Endothelial cell of umbilical vein (primary cell): ENCODE results near the gene NGRN. TPM values are rescaled to one million over a fixed set of nuclear protein-coding genes. Genes with fewer than 3 reads are reported as not detected.

Experiments used
- BruUV-seq: library from RNA; stranded (reverse); fragments of 400-500 nt; replicated peaks from 2 replicates; lab custom pipeline; 2021; lab: Mats Ljungman, UMichigan
- CTCF ChIA-PET: fragments of 300-600, 350-600 bp; sonication (Branson Sonifier 250); formaldehyde crosslinking; loops from one replicate; lab custom pipeline; 2021; ENCODE audit warnings: antibody characterized with exemption, inconsistent platforms; lab: Charles Lee
- POLR2A ChIA-PET: fragments of 300-600, 350-600 bp; sonication (Branson Sonifier 250); formaldehyde crosslinking; loops from one replicate; lab custom pipeline; 2021; ENCODE audit warnings: antibody characterized with exemption, inconsistent platforms; lab: Charles Lee
- DNase-seq: peaks from one replicate; pipeline ENCODE4 v3.0.0-alpha.2; 2011; ENCODE audit warnings: low read depth, low spot score
- FAIRE-seq: peaks from 2 replicates; lab custom pipeline; 2011; peaks lifted over from hg19 to GRCh38; lab: Jason Lieb, UNC
- H2AFZ ChIP-seq: 2 replicates; pipeline ENCODE4 v1.6.0; 2012; ENCODE audit warnings: low read depth, low read length, control low read depth, inconsistent platforms
- H3K27ac ChIP-seq: 2 replicates; pipeline ENCODE4 v1.5.1; 2011; ENCODE audit warnings: low read depth, mild to moderate bottlenecking, control low read depth, low read length, moderate library complexity; ENCODE audit not compliant: insufficient read depth
- H3K27me3 ChIP-seq, 2 experiments: 2 replicates each; pipeline versions ENCODE4 v1.6.0 to v1.6.1; 2011; ENCODE audit warnings: low read length in 2 of 2, mixed read lengths in 1 of 2; ENCODE audit not compliant: control insufficient read depth in 2 of 2, insufficient read depth in 2 of 2
- H3K36me3 ChIP-seq, 2 experiments: 2 replicates in 1 of 2; 3 replicates in 1 of 2; pipeline ENCODE4 v1.5.1; 2011; ENCODE audit warnings: low read length in 2 of 2, mild to moderate bottlenecking in 1 of 2, moderate library complexity in 1 of 2; ENCODE audit not compliant: control insufficient read depth in 2 of 2, insufficient read depth in 2 of 2; ENCODE audit errors: extremely low read depth in 1 of 2
- H3K4me1 ChIP-seq: 3 replicates; pipeline ENCODE4 v1.5.1; 2011; ENCODE audit warnings: mild to moderate bottlenecking, low read length; ENCODE audit not compliant: control insufficient read depth, insufficient read depth; ENCODE audit errors: extremely low read depth
- H3K4me2 ChIP-seq: 2 replicates; pipeline ENCODE4 v1.6.1; 2011; ENCODE audit warnings: low read length, control low read depth, mixed read lengths; ENCODE audit not compliant: insufficient read depth
- H3K4me3 ChIP-seq, 3 experiments: fragments of 200-600 bp in 1 of 3; sonication (generic), shearing (Covaris generic) in 1 of 3; replicated peaks in 1 of 3; 2 replicates each; pipeline ENCODE4 v1.5.1; 2011 to 2016; ENCODE audit warnings: control low read depth in 3 of 3, low read length in 3 of 3, mild to moderate bottlenecking in 2 of 3, inconsistent platforms in 1 of 3, low read depth in 1 of 3, moderate library complexity in 1 of 3; ENCODE audit not compliant: insufficient read depth in 1 of 3
- H3K79me2 ChIP-seq: 2 replicates; pipeline ENCODE4 v1.6.0; 2012; ENCODE audit warnings: low read length, inconsistent platforms; ENCODE audit not compliant: control insufficient read depth, insufficient read depth
- H3K9ac ChIP-seq: replicated peaks from 2 replicates; pipeline ENCODE3; 2011; ENCODE audit warnings: low read length, control low read depth; ENCODE audit not compliant: insufficient read depth; ENCODE audit errors: extremely low read depth
- H3K9me1 ChIP-seq: replicated peaks from 3 replicates; pipeline ENCODE4 v1.6.0; 2011; ENCODE audit warnings: mild to moderate bottlenecking, low read length; ENCODE audit not compliant: control insufficient read depth, insufficient read depth; ENCODE audit errors: extremely low read depth
- H3K9me3 ChIP-seq: replicated peaks from 2 replicates; pipeline ENCODE4 v1.5.1; 2012; ENCODE audit warnings: low read length, inconsistent platforms; ENCODE audit not compliant: control insufficient read depth, insufficient read depth
- H4K20me1 ChIP-seq: replicated peaks from 2 replicates; pipeline ENCODE3; 2011; ENCODE audit warnings: mild to moderate bottlenecking, low read length; ENCODE audit not compliant: control insufficient read depth, insufficient read depth; ENCODE audit errors: extremely low read depth
- EZH2 ChIP-seq: IDR thresholded peaks from 2 replicates; pipeline ENCODE4 v1.6.1; 2012; ENCODE audit warnings: borderline replicate concordance, low read depth, mild to moderate bottlenecking, moderate library complexity, low read length, inconsistent platforms; ENCODE audit not compliant: severe bottlenecking
- FOS ChIP-seq: IDR thresholded peaks from 2 replicates; pipeline ENCODE4 v1.6.1; 2011; ENCODE audit warnings: mild to moderate bottlenecking, low read length, moderate library complexity, borderline replicate concordance; ENCODE audit not compliant: insufficient read depth
- GATA2 ChIP-seq: IDR thresholded peaks from 2 replicates; pipeline ENCODE4 v1.7.0; 2011; ENCODE audit warnings: low read depth, mild to moderate bottlenecking, moderate library complexity, mixed read lengths, low read length; ENCODE audit not compliant: insufficient read length, insufficient read depth
- JUN ChIP-seq: IDR thresholded peaks from 2 replicates; pipeline ENCODE4 v1.6.1; 2011; ENCODE audit warnings: borderline replicate concordance, low read depth; ENCODE audit not compliant: insufficient read length, insufficient read depth
- MYC ChIP-seq: IDR thresholded peaks from one replicate; pipeline ENCODE4 v1.6.1; 2011; ENCODE audit warnings: mild to moderate bottlenecking, low read depth, low read length
- POLR2A ChIP-seq: IDR thresholded peaks from 2 replicates; pipeline ENCODE4 v1.6.1; 2012; ENCODE audit warnings: low read depth, mild to moderate bottlenecking, control low read depth, low read length
- POLR2AphosphoS5 ChIP-seq: IDR thresholded peaks from 2 replicates; pipeline ENCODE4 v1.6.1; 2012; ENCODE audit warnings: low read depth, mild to moderate bottlenecking, control low read depth, low read length, moderate library complexity; ENCODE audit not compliant: insufficient read depth
- dilution Hi-C: fragments of 300-500 bp; cut with MboI; formaldehyde crosslinking; loops from one replicate; pipeline ENCODE4 v1.15.0; 2019; ENCODE audit warnings: low sequenced_read_pairs; ENCODE audit not compliant: extremely low pct_ligation_motif_present
- intact Hi-C: fragments of 100-400 bp; cut with micrococcal nuclease; formaldehyde crosslinking; loops from one replicate; pipeline ENCODE4 v1.10.0; 2022
- polyA plus RNA-seq, 4 experiments: library from polyadenylated mRNA; depleted of rRNA in 3 of 4; stranded (reverse) in 3 of 4; unstranded in 1 of 4; fragments of >200 nt; gene quantifications; 2 replicates each; pipeline versions ENCODE4 v1.2.1 to v1.2.3, GENCODE V29; 2011 to 2012; ENCODE audit warnings: missing spikeins in 1 of 4
- total RNA-seq: library from RNA; stranded (reverse); gene quantifications from 2 replicates; pipeline ENCODE4 v1.2.3, GENCODE V29; 2021
- TF ChIP-seq, protein P1 (sequence below), 2 donors: IDR thresholded peaks; 1 replicate in 1 of 2; 2 replicates in 1 of 2; pipeline ENCODE4 v1.5.1; 2011; ENCODE audit warnings: low read length in 2 of 2, mild to moderate bottlenecking in 2 of 2, moderate library complexity in 2 of 2, control low read depth in 1 of 2, inconsistent platforms in 1 of 2, low read depth in 1 of 2; ENCODE audit not compliant: insufficient read depth in 1 of 2; ENCODE audit errors: extremely low read depth in 1 of 2
- TF ChIP-seq, protein P2 (sequence below): IDR thresholded peaks from 2 replicates; pipeline ENCODE4 v1.6.1; 2011; ENCODE audit not compliant: insufficient read depth, insufficient read length

NGRN gene
- total and polyA plus RNA-seq, 2 donors (not counting 3 experiments of a cell fraction or from before 2014, with no cell fraction given): 28.9 to 56.5 TPM

GRCh38 chr15:90300988-90301706, 35.7 kb downstream of the NGRN start:
- DNase-seq: peak; percentile 32
- CTCF ChIA-PET: interaction anchor here (0.6 to 2.4 kb wide), 30 partner anchors 8 to 626 kb away, joined by 3 to 13 read pairs (median 3); partner anchors contain the start of genes CIB1, GDPGP1, NGRN and TTLL13
- Histone ChIP-seq H3K79me2 (no peaks in the 10 kb centered on the region), H3K27ac (no peak overlapping the region), H4K20me1 (no peaks in the 10 kb centered on the region), H3K36me3 (no peaks in the 10 kb centered on the region), H3K9me1 (no peaks in the 10 kb centered on the region), H3K9me3 (no peaks in the 10 kb centered on the region), H3K27me3 (no peaks in the 10 kb centered on the region), H3K9ac (no peak overlapping the region), H3K4me2 (no peak overlapping the region), H3K4me1 (no peaks in the 10 kb centered on the region), H2AFZ (peak overlapping the region; percentile 68), H3K4me3 (no peak overlapping the region)
- POLR2A ChIA-PET: no interaction called here
- TF ChIP-seq, protein P1, sequence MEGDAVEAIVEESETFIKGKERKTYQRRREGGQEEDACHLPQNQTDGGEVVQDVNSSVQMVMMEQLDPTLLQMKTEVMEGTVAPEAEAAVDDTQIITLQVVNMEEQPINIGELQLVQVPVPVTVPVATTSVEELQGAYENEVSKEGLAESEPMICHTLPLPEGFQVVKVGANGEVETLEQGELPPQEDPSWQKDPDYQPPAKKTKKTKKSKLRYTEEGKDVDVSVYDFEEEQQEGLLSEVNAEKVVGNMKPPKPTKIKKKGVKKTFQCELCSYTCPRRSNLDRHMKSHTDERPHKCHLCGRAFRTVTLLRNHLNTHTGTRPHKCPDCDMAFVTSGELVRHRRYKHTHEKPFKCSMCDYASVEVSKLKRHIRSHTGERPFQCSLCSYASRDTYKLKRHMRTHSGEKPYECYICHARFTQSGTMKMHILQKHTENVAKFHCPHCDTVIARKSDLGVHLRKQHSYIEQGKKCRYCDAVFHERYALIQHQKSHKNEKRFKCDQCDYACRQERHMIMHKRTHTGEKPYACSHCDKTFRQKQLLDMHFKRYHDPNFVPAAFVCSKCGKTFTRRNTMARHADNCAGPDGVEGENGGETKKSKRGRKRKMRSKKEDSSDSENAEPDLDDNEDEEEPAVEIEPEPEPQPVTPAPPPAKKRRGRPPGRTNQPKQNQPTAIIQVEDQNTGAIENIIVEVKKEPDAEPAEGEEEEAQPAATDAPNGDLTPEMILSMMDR (IDR thresholded peaks at IDR 0.05; ENCODE audit: extremely low read depth in 1 of 2, insufficient read depth in 1 of 2, low read depth in 1 of 2, low read length in 2 of 2): peak; percentile 84 to 91
- no peak for TF ChIP-seq POLR2A
- intact Hi-C loops: no loop called here
- dilution Hi-C loops: no loop called here
- BruUV-seq: no TSS peak
- peak; percentile 63 for FAIRE-seq

- dilution Hi-C loops: no loop called here
- Histone ChIP-seq H3K27me3 (no peaks in the 10 kb centered on the region), H3K4me2 (no peak overlapping the region), H2AFZ (no peak overlapping the region), H3K9ac (no peak overlapping the region), H3K9me1 (no peaks in the 10 kb centered on the region), H3K36me3 (no peaks in the 10 kb centered on the region), H4K20me1 (no peaks in the 10 kb centered on the region), H3K9me3 (no peaks in the 10 kb centered on the region), H3K27ac (no peak overlapping the region), H3K4me1 (no peaks in the 10 kb centered on the region), H3K4me3 (no peak overlapping the region), H3K79me2 (no peaks in the 10 kb centered on the region)
- FAIRE-seq (no peak), DNase-seq (no peak)
- ChIA-PET POLR2A (no interaction called here), CTCF (interaction anchor here (0.7 to 2.4 kb wide), 28 partner anchors 8 to 626 kb away, joined by 3 to 13 read pairs (median 3); partner anchors contain the start of genes CIB1, GDPGP1, NGRN and TTLL13)
- intact Hi-C loops: no loop called here
- no TSS peak for BruUV-seq
- TF ChIP-seq EZH2 (no peak), POLR2A (no peak), MYC (no peak), JUN (no peak), POLR2AphosphoS5 (no peak), FOS (no peak), GATA2 (no peak)
- TF ChIP-seq, protein P2, sequence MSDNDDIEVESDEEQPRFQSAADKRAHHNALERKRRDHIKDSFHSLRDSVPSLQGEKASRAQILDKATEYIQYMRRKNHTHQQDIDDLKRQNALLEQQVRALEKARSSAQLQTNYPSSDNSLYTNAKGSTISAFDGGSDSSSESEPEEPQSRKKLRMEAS: no peak
- TF ChIP-seq, protein P1 (IDR thresholded peaks at IDR 0.05; ENCODE audit: extremely low read depth in 1 of 2, insufficient read depth in 1 of 2, low read depth in 1 of 2, low read length in 2 of 2): no peak
Observed at GRCh38 chr15:90301707-90302300, 36.3 kb downstream of the NGRN start.
